ENCODE data around the gene EIF4A2. TPM values are rescaled to one million over a fixed set of nuclear protein-coding genes. Genes with fewer than 3 reads are reported as not detected.

Gene EIF4A2
- total and polyA plus RNA-seq, 2 of the 13 experiments (the other 11 are each of a cell fraction or from before 2014, with no cell fraction given), result 480 to 596 TPM

DNA sequence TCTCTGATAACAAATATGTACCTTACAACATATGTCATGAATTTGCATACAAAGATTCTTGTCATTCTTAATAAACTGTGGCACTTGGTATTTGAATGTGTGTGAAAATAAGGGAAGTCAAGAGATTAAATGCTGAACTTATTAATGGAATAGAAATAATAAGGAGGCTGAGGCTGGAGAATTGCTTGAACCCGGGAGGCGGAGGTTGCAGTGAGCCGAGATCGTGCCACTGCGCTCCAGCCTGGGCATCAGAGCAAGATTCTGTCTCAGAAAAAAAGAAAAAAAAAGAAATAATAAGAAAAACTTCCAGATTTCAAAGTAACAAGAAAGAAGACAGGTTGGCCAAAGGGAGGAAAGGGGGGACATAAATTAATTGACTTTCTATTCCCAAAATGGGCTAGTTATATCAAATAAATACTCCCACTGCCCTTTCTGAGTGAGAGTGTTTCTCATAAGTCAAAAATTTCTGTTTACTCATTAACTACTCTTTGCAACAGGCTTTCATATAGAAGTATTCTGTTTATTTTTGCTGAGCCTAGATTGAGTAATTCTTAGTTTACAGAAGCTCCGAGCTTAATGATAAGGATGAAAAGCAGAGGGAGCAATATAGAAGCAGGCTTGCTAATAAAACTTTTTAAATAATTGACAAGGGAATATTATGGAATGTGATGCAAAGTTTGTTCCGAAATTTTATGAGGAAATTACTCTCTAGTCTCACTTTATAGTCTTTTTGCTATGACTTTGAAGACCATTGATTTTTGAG, 40.6 kb upstream of the EIF4A2 start (continued):
- no peak for TF ChIP-seq KDM5B (CRISPR knock-in tag; IDR thresholded peaks at IDR 0.05; ENCODE audit: borderline replicate concordance)
- TF ChIP-seq PITX1 (CRISPR knock-in tag; IDR thresholded peaks at IDR 0.05), result peak; percentile 28; the same call in 1 of the 2 replicates
- peak; percentile 62 for TF ChIP-seq SAP130 (CRISPR knock-in tag; IDR thresholded peaks at IDR 0.05; ENCODE audit: low read depth)
- peak; percentile 42; the same call in 1 of the 2 replicates for TF ChIP-seq ELF3 (CRISPR knock-in tag; IDR thresholded peaks at IDR 0.05)
- no peak for TF ChIP-seq SRSF9 (IDR thresholded peaks at IDR 0.05; ENCODE audit: borderline replicate concordance, insufficient read depth, low read depth, low read length, poor library complexity, severe bottlenecking)
- TF ChIP-seq, protein P1, sequence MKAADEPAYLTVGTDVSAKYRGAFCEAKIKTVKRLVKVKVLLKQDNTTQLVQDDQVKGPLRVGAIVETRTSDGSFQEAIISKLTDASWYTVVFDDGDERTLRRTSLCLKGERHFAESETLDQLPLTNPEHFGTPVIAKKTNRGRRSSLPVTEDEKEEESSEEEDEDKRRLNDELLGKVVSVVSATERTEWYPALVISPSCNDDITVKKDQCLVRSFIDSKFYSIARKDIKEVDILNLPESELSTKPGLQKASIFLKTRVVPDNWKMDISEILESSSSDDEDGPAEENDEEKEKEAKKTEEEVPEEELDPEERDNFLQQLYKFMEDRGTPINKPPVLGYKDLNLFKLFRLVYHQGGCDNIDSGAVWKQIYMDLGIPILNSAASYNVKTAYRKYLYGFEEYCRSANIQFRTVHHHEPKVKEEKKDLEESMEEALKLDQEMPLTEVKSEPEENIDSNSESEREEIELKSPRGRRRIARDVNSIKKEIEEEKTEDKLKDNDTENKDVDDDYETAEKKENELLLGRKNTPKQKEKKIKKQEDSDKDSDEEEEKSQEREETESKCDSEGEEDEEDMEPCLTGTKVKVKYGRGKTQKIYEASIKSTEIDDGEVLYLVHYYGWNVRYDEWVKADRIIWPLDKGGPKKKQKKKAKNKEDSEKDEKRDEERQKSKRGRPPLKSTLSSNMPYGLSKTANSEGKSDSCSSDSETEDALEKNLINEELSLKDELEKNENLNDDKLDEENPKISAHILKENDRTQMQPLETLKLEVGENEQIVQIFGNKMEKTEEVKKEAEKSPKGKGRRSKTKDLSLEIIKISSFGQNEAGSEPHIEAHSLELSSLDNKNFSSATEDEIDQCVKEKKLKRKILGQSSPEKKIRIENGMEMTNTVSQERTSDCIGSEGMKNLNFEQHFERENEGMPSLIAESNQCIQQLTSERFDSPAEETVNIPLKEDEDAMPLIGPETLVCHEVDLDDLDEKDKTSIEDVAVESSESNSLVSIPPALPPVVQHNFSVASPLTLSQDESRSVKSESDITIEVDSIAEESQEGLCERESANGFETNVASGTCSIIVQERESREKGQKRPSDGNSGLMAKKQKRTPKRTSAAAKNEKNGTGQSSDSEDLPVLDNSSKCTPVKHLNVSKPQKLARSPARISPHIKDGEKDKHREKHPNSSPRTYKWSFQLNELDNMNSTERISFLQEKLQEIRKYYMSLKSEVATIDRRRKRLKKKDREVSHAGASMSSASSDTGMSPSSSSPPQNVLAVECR (CRISPR knock-in tag; IDR thresholded peaks at IDR 0.05; ENCODE audit: borderline replicate concordance), result no peak
- TF ChIP-seq, protein P2, sequence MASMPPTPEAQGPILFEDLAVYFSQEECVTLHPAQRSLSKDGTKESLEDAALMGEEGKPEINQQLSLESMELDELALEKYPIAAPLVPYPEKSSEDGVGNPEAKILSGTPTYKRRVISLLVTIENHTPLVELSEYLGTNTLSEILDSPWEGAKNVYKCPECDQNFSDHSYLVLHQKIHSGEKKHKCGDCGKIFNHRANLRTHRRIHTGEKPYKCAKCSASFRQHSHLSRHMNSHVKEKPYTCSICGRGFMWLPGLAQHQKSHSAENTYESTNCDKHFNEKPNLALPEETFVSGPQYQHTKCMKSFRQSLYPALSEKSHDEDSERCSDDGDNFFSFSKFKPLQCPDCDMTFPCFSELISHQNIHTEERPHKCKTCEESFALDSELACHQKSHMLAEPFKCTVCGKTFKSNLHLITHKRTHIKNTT (CRISPR knock-in tag; IDR thresholded peaks at IDR 0.05), result no peak
- no peak for TF ChIP-seq FOXC1 (CRISPR knock-in tag; IDR thresholded peaks at IDR 0.05; ENCODE audit: borderline replicate concordance)
- TF ChIP-seq RARA (CRISPR knock-in tag; IDR thresholded peaks at IDR 0.05), result peak; percentile 62
- TF ChIP-seq, protein P3, sequence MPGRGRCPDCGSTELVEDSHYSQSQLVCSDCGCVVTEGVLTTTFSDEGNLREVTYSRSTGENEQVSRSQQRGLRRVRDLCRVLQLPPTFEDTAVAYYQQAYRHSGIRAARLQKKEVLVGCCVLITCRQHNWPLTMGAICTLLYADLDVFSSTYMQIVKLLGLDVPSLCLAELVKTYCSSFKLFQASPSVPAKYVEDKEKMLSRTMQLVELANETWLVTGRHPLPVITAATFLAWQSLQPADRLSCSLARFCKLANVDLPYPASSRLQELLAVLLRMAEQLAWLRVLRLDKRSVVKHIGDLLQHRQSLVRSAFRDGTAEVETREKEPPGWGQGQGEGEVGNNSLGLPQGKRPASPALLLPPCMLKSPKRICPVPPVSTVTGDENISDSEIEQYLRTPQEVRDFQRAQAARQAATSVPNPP (CRISPR knock-in tag; IDR thresholded peaks at IDR 0.05), result no peak
- no peak for TF ChIP-seq MIER2 (CRISPR knock-in tag; IDR thresholded peaks at IDR 0.05)
- no peak for TF ChIP-seq ZNF282 (IDR thresholded peaks at IDR 0.05; ENCODE audit: partially characterized antibody)
- no peak for TF ChIP-seq ATF1 (CRISPR knock-in tag; IDR thresholded peaks at IDR 0.05)
- TF ChIP-seq MIXL1 (CRISPR knock-in tag; IDR thresholded peaks at IDR 0.05), result peak; percentile 82; the same call in 1 of the 2 replicates
- peak; percentile 49; the same call in 1 of the 2 replicates for TF ChIP-seq MED1 (CRISPR knock-in tag; IDR thresholded peaks at IDR 0.05)
- TF ChIP-seq MAFF (IDR thresholded peaks at IDR 0.05; ENCODE audit: low read depth, low read length), result peak; percentile 62
- no peak for TF ChIP-seq ZNF788 (CRISPR knock-in tag; IDR thresholded peaks at IDR 0.05; ENCODE audit: borderline replicate concordance)
- 0 out of 2 replicates have a peak, but pooled peaks have one; percentile 41 for TF ChIP-seq NKX3-1 (CRISPR knock-in tag; IDR thresholded peaks at IDR 0.05)
- TF ChIP-seq, protein P4, sequence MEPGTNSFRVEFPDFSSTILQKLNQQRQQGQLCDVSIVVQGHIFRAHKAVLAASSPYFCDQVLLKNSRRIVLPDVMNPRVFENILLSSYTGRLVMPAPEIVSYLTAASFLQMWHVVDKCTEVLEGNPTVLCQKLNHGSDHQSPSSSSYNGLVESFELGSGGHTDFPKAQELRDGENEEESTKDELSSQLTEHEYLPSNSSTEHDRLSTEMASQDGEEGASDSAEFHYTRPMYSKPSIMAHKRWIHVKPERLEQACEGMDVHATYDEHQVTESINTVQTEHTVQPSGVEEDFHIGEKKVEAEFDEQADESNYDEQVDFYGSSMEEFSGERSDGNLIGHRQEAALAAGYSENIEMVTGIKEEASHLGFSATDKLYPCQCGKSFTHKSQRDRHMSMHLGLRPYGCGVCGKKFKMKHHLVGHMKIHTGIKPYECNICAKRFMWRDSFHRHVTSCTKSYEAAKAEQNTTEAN (CRISPR knock-in tag; conservative IDR thresholded peaks at IDR 0.05), result 0 out of 2 replicates have a peak, but pooled peaks have one; percentile 28
- TF ChIP-seq, protein P5, sequence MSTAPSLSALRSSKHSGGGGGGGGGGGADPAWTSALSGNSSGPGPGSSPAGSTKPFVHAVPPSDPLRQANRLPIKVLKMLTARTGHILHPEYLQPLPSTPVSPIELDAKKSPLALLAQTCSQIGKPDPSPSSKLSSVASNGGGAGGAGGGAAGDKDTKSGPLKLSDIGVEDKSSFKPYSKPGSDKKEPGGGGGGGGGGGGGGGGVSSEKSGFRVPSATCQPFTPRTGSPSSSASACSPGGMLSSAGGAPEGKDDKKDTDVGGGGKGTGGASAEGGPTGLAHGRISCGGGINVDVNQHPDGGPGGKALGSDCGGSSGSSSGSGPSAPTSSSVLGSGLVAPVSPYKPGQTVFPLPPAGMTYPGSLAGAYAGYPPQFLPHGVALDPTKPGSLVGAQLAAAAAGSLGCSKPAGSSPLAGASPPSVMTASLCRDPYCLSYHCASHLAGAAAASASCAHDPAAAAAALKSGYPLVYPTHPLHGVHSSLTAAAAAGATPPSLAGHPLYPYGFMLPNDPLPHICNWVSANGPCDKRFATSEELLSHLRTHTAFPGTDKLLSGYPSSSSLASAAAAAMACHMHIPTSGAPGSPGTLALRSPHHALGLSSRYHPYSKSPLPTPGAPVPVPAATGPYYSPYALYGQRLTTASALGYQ (CRISPR knock-in tag; IDR thresholded peaks at IDR 0.05), result peak; percentile 68; the same call in 1 of the 2 replicates
